BJ (cell line): ENCODE data around the gene ANKRD23. TPM values are rescaled to one million over a fixed set of nuclear protein-coding genes. Genes with fewer than 3 reads are reported as not detected.

Experiments used
- CTCF ChIA-PET: fragments of 350-600 bp; formaldehyde crosslinking; extraction: SDS; loops from one replicate; lab custom pipeline; 2021; ENCODE audit warnings: antibody characterized with exemption, inconsistent platforms; lab: Yijun Ruan, JAX
- POLR2A ChIA-PET: fragments of 300-600 bp; sonication (Branson Sonifier 250); formaldehyde crosslinking; extraction: SDS; loops from one replicate; lab custom pipeline; 2021; ENCODE audit warnings: antibody characterized with exemption; lab: Charles Lee
- DNase-seq: peaks from one replicate; pipeline ENCODE4 v3.0.0-alpha.2; 2011; ENCODE audit warnings: low read depth
- H3K27me3 ChIP-seq: 2 replicates; pipeline ENCODE4 v1.6.0; 2011; ENCODE audit warnings: low read length; ENCODE audit not compliant: control insufficient read depth, insufficient read depth
- H3K36me3 ChIP-seq: 2 replicates; pipeline ENCODE4 v1.5.1; 2011; ENCODE audit warnings: low read length; ENCODE audit not compliant: control insufficient read depth, insufficient read depth
- H3K4me3 ChIP-seq: 2 replicates; pipeline ENCODE4 v1.5.1; 2011; ENCODE audit warnings: low read depth, mild to moderate bottlenecking, control low read depth, low read length
- polyA plus RNA-seq: library from polyadenylated mRNA; depleted of rRNA; stranded (reverse); fragments of >200 nt; gene quantifications from 2 replicates; pipeline ENCODE4 v1.2.3, GENCODE V29; 2011
- TF ChIP-seq, protein P1 (sequence below): IDR thresholded peaks from 2 replicates; pipeline ENCODE4 v1.5.1; 2011; ENCODE audit warnings: low read depth, mild to moderate bottlenecking, control low read depth, inconsistent platforms, low read length, moderate library complexity; ENCODE audit not compliant: insufficient read depth

ANKRD23 gene
- polyA plus RNA-seq, 1 experiment, result 1.4 TPM

DNA sequence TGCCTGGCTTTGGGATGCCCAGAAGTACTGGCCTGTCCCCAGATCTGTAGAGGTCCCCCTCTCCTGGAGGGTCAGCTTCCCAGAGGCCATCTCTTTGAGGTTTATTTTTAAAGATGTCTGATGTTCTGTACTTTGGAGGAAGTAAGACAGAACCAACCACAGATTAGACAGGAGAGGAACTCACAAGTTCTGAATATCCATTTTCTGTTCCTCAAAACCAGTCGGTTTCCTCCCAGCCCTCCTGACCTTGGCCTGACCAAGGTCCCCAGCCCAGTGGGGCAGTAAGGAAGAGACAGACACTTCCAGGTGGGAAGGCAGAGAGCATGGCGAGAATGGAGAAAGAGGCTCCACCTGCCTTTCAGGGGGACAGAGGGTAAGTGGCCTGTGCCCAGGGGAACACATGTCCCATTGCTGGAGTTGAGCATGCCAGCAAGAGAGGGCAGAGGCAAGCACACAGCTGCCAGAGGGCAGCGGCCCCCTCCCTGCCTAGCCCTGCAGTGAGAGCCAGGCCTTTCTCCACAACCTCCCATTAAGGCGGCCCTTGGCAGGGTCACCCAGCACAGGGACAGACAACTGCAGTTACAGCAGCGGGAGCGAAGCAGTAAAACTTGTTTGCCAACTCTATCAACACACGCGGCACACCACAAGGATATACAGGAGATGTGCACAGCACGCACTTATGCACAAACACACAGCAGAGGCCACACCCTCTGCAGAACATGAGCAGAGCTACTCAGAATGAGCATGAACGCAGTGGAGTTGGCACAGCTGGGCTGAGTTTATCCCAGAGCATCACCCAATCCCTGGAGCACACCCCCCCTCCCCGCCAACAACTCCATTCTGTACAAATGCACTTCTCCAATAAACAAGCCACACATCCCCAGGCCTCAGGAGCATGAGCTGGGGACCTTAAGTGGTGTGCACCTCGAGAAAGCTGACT, 44.5 kb upstream of the ANKRD23 start:
- Histone ChIP-seq H3K27me3 (no peaks in the 10 kb centered on the region; the same call in 1 of the 2 replicates), H3K4me3 (no peak overlapping the region), H3K36me3 (no peaks in the 10 kb centered on the region)
- no peak for DNase-seq
- TF ChIP-seq, protein P1, sequence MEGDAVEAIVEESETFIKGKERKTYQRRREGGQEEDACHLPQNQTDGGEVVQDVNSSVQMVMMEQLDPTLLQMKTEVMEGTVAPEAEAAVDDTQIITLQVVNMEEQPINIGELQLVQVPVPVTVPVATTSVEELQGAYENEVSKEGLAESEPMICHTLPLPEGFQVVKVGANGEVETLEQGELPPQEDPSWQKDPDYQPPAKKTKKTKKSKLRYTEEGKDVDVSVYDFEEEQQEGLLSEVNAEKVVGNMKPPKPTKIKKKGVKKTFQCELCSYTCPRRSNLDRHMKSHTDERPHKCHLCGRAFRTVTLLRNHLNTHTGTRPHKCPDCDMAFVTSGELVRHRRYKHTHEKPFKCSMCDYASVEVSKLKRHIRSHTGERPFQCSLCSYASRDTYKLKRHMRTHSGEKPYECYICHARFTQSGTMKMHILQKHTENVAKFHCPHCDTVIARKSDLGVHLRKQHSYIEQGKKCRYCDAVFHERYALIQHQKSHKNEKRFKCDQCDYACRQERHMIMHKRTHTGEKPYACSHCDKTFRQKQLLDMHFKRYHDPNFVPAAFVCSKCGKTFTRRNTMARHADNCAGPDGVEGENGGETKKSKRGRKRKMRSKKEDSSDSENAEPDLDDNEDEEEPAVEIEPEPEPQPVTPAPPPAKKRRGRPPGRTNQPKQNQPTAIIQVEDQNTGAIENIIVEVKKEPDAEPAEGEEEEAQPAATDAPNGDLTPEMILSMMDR, result no peak
- POLR2A ChIA-PET, result no interaction called here
- CTCF ChIA-PET, result interaction anchor here (0.7 to 2.1 kb wide), 5 partner anchors 15 to 62 kb away, joined by 3 to 8 read pairs (median 4); partner anchors contain the start of gene ANKRD39

DNA sequence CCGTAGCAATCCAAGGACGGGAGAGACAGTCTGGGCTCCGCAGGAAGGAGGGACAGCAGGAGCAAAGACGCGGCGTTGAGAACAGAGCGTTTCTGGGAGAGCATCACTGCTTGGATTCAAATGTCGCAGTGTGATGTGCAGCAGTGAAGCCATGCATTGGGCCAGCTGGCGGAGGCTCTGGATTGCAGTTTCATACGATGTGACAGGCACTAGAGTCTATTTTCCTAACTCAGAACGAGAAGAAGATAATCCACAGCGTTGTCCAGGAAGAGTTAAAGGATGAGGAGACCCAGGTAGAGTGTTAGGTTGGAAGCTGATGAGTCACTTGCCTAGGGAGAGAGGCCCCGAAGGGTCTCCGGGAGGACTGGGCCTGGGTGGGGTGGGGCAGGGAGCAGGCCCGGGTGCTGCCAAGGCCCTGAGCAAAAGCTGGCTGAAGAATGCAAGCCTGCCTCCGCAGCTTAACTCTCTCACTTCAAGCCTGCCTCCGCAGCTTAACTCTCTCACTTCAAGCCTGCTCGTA, 43.7 kb upstream of the ANKRD23 start:
- H3K4me3 ChIP-seq, result no peak overlapping the region
- TF ChIP-seq, protein P1, result no peak
- DNase-seq, result no peak
- no peaks in the 10 kb centered on the region for H3K36me3 ChIP-seq
- H3K27me3 ChIP-seq, result no peaks in the 10 kb centered on the region; the same call in 1 of the 2 replicates
- POLR2A ChIA-PET, result no interaction called here
- CTCF ChIA-PET, result interaction anchor here (0.7 to 2.1 kb wide), 2 partner anchors 29 to 30 kb away, joined by 3 to 8 read pairs; partner anchors contain the start of gene ANKRD39

DNA sequence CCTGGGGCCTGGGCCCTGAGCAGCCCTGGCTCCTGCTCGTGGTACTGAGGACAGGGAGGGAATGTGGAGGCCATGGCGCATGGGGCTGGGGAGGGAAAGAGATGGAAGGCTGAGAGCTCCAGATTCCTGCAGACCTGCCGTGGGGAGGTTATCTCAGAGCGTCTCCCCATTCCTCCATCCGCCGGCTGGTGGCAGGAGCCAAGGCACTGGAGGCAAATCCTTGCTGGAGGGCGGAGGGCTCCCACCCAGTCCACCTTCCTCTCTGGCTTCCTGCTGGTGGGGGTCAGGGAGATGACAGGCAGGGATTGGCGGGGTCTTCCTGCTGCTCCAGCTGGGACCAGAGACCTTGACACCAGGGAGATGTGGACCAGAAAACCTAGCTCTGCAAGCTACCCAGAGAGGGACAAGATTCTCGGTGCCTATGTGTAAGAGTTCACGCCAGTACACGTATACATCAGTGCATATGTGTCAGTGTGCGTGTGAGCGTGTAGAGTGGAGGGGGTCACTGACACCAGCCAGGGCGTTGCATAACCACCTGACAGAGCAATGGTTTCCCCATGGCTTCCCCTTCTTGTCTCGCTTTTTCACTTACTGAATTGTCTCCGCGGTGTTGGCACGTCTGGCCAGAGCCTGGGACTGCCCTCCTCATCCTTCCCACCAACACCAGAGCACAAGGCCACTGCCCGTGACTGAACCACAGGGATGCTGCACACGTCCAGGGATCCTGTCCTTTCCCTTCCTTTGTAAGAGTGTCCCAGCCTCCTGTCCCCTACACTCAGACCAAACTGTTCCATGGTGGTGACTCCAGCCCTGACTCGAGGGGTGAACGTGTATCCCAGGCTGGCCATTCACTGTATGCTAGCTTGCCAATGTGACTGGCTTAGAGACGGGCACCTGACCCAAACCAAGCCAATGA, 41.9 kb upstream of the ANKRD23 start:
- DNase-seq, result no peak
- TF ChIP-seq, protein P1, result no peak
- no peaks in the 10 kb centered on the region for H3K36me3 ChIP-seq
- no peaks in the 10 kb centered on the region; the same call in 1 of the 2 replicates for H3K27me3 ChIP-seq
- no peak overlapping the region for H3K4me3 ChIP-seq
- POLR2A ChIA-PET, result no interaction called here
- CTCF ChIA-PET, result interaction anchor here (0.7 to 2.1 kb wide), 2 partner anchors 11 to 28 kb away, joined by 3 to 8 read pairs; partner anchors contain the start of gene ANKRD39

DNA sequence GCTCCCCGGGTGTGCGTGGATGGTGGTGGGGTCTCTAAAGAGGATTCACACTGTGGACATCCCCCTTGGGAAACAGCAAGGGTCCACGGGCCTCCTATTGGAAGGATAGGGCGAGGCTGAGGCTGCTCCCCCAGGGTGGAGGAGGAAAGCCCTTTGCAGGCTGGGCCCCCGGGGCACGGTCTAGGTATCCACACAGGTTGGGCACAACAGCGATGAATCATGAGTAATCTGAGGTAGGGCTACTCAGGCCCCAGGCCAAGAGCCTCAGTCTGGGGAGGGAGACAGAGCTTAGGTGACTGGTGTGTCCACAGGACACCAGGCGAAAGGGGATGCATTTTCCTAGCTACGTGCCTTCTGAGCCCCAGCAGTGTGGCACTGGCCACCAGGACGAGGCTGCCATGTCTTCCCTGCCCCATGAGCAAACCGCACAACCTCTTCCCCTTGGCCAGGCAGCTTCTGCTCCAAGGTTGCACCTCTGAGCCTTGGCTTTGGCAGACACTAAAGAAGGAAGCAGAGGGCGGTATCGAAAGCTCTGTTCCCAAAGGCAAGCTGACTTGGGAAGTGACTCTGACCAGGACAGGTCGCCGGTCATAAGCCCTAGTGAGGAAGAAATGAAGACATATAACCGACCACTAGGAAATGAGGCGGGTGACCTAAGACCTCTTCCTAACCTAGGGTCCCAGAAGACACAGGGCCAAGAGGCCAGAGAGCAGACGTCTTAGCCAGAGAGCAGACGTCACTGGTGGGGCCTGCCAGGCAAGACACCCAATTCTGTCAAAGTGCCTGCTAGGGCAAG, 40.7 kb upstream of the ANKRD23 start:
- Histone ChIP-seq H3K4me3 (no peak overlapping the region), H3K27me3 (no peaks in the 10 kb centered on the region; the same call in 1 of the 2 replicates), H3K36me3 (no peaks in the 10 kb centered on the region)
- TF ChIP-seq, protein P1, result no peak
- ChIA-PET CTCF (interaction anchor here (0.6 to 0.7 kb wide), 2 partner anchors 10 to 106 kb away, joined by 3 read pairs; no protein-coding TSS in a partner anchor), POLR2A (no interaction called here)
- DNase-seq, result no peak
